BLaER1 (cell line): ENCODE results near the gene LCOR.

Experiments used
- H3K27ac ChIP-seq: shearing (Covaris generic); formaldehyde crosslinking; 2 replicates; pipeline ENCODE4 v1.8.1; 2022
- H3K27me3 ChIP-seq: shearing (Covaris generic); formaldehyde crosslinking; 2 replicates; pipeline ENCODE4 v1.8.1; 2022
- H3K36me3 ChIP-seq: shearing (Covaris generic); formaldehyde crosslinking; 2 replicates; pipeline ENCODE4 v1.8.1; 2022
- H3K4me1 ChIP-seq: shearing (Covaris generic); formaldehyde crosslinking; 2 replicates; pipeline ENCODE4 v1.8.1; 2022
- H3K4me2 ChIP-seq: shearing (Covaris generic); formaldehyde crosslinking; 2 replicates; pipeline ENCODE4 v1.8.1; 2022
- H3K4me3 ChIP-seq: shearing (Covaris generic); formaldehyde crosslinking; 2 replicates; pipeline ENCODE4 v1.8.1; 2022
- H3K9ac ChIP-seq: shearing (Covaris generic); formaldehyde crosslinking; 2 replicates; pipeline ENCODE4 v1.8.1; 2022
- H3K9me3 ChIP-seq: shearing (Covaris generic); formaldehyde crosslinking; 2 replicates; pipeline ENCODE4 v1.8.1; 2022
- H4K20me1 ChIP-seq: shearing (Covaris generic); formaldehyde crosslinking; 2 replicates; pipeline ENCODE4 v1.8.1; 2022
- Cebpa-rat ChIP-seq: shearing (Covaris generic); IDR thresholded peaks from 2 replicates; pipeline ENCODE4 v1.8.1; 2022

LCOR gene

GRCh38 chr10:97003804-97004201, 171.7 kb downstream of the LCOR start:
- no peaks in the 10 kb centered on the region for H3K27me3 ChIP-seq
- no peak overlapping the region for H3K9ac ChIP-seq
- TF ChIP-seq Cebpa-rat, result no peak
- H4K20me1 ChIP-seq, result no peaks in the 10 kb centered on the region
- H3K36me3 ChIP-seq, result no peaks in the 10 kb centered on the region
- peaks cover 19% of the 10 kb centered on the region; the same call in 1 of the 2 replicates for H3K9me3 ChIP-seq
- no peaks in the 10 kb centered on the region for H3K4me1 ChIP-seq
- H3K4me3 ChIP-seq, result no peak overlapping the region
- H3K4me2 ChIP-seq, result no peak overlapping the region
- no peak overlapping the region for H3K27ac ChIP-seq

GRCh38 chr10:97004591-97004990, 172.5 kb downstream of the LCOR start:
- no peaks in the 10 kb centered on the region for H3K36me3 ChIP-seq
- H3K9me3 ChIP-seq, result peaks cover 19% of the 10 kb centered on the region; the same call in 1 of the 2 replicates
- no peak overlapping the region for H3K4me2 ChIP-seq
- H3K4me3 ChIP-seq, result no peak overlapping the region
- H3K4me1 ChIP-seq, result no peaks in the 10 kb centered on the region
- H3K9ac ChIP-seq, result no peak overlapping the region
- no peak overlapping the region for H3K27ac ChIP-seq
- H3K27me3 ChIP-seq, result no peaks in the 10 kb centered on the region
- no peak for TF ChIP-seq Cebpa-rat
- no peaks in the 10 kb centered on the region for H4K20me1 ChIP-seq

GRCh38 chr10:97005349-97005748, 173.3 kb downstream of the LCOR start:
- Histone ChIP-seq H3K4me1 (no peaks in the 10 kb centered on the region), H3K27ac (no peak overlapping the region), H3K4me3 (no peak overlapping the region), H3K9ac (no peak overlapping the region), H3K36me3 (no peaks in the 10 kb centered on the region), H4K20me1 (no peaks in the 10 kb centered on the region), H3K4me2 (no peak overlapping the region), H3K9me3 (peaks cover 19% of the 10 kb centered on the region; the same call in 1 of the 2 replicates), H3K27me3 (no peaks in the 10 kb centered on the region)
- TF ChIP-seq Cebpa-rat, result no peak

GRCh38 chr10:97006364-97006763, 174.3 kb downstream of the LCOR start:
- Histone ChIP-seq H3K27ac (no peak overlapping the region), H3K9me3 (peaks cover 19% of the 10 kb centered on the region; the same call in 1 of the 2 replicates), H3K4me2 (no peak overlapping the region), H3K4me3 (no peak overlapping the region), H3K27me3 (no peaks in the 10 kb centered on the region), H3K9ac (no peak overlapping the region), H3K4me1 (no peaks in the 10 kb centered on the region), H3K36me3 (no peaks in the 10 kb centered on the region), H4K20me1 (no peaks in the 10 kb centered on the region)
- TF ChIP-seq Cebpa-rat, result no peak

- Histone ChIP-seq H3K4me1 (no peaks in the 10 kb centered on the region), H4K20me1 (no peaks in the 10 kb centered on the region)
- TF ChIP-seq Cebpa-rat, result no peak
These were observed 175.3 kb downstream of the LCOR start for GRCh38 chr10:97007417-97007816.

GRCh38 chr10:97010695-97011206, 178.7 kb downstream of the LCOR start:
- no peak overlapping the region for H3K27ac ChIP-seq
- no peak overlapping the region for H3K9ac ChIP-seq
- no peaks in the 10 kb centered on the region for H4K20me1 ChIP-seq
- H3K4me3 ChIP-seq, result no peak overlapping the region
- no peak overlapping the region for H3K4me2 ChIP-seq
- no peaks in the 10 kb centered on the region for H3K36me3 ChIP-seq
- no peaks in the 10 kb centered on the region for H3K27me3 ChIP-seq
- H3K4me1 ChIP-seq, result 0 out of 2 replicates have a peak, but pooled peaks cover 1% of the 10 kb centered on the region
- no peak for TF ChIP-seq Cebpa-rat
- H3K9me3 ChIP-seq, result peaks cover 19% of the 10 kb centered on the region; the same call in 1 of the 2 replicates

More at GRCh38 chr10:97007417-97007816, 175.3 kb downstream of the LCOR start:
- H3K27me3 ChIP-seq, result no peaks in the 10 kb centered on the region
- no peak overlapping the region for H3K27ac ChIP-seq
- H3K4me2 ChIP-seq, result no peak overlapping the region
- H3K9me3 ChIP-seq, result peaks cover 19% of the 10 kb centered on the region; the same call in 1 of the 2 replicates
- H3K36me3 ChIP-seq, result no peaks in the 10 kb centered on the region
- no peak overlapping the region for H3K9ac ChIP-seq
- no peak overlapping the region for H3K4me3 ChIP-seq

GRCh38 chr10:97011397-97011796, 179.3 kb downstream of the LCOR start:
- no peaks in the 10 kb centered on the region for H3K36me3 ChIP-seq
- no peak overlapping the region for H3K4me3 ChIP-seq
- no peak overlapping the region for H3K4me2 ChIP-seq
- no peaks in the 10 kb centered on the region for H3K27me3 ChIP-seq
- no peaks in the 10 kb centered on the region for H4K20me1 ChIP-seq
- no peak overlapping the region for H3K27ac ChIP-seq
- no peak overlapping the region for H3K9ac ChIP-seq
- H3K9me3 ChIP-seq, result peaks cover 16% of the 10 kb centered on the region; the same call in 1 of the 2 replicates
- no peak for TF ChIP-seq Cebpa-rat
- peaks cover 8% of the 10 kb centered on the region for H3K4me1 ChIP-seq

GRCh38 chr10:97012470-97012869, 180.4 kb downstream of the LCOR start:
- Histone ChIP-seq H3K27ac (no peak overlapping the region), H3K27me3 (no peaks in the 10 kb centered on the region), H3K4me2 (no peak overlapping the region), H3K9ac (no peak overlapping the region), H3K4me1 (peaks cover 18% of the 10 kb centered on the region), H4K20me1 (no peaks in the 10 kb centered on the region), H3K36me3 (no peaks in the 10 kb centered on the region), H3K9me3 (peaks cover 6% of the 10 kb centered on the region; the same call in 1 of the 2 replicates), H3K4me3 (no peak overlapping the region)
- no peak for TF ChIP-seq Cebpa-rat

GRCh38 chr10:97013568-97013967, 181.5 kb downstream of the LCOR start:
- H3K4me2 ChIP-seq, result no peak overlapping the region
- no peak overlapping the region for H3K27ac ChIP-seq
- TF ChIP-seq Cebpa-rat, result no peak
- peaks cover 21% of the 10 kb centered on the region for H3K4me1 ChIP-seq
- H4K20me1 ChIP-seq, result no peaks in the 10 kb centered on the region
- H3K9me3 ChIP-seq, result no peaks in the 10 kb centered on the region
- no peaks in the 10 kb centered on the region for H3K27me3 ChIP-seq
- H3K9ac ChIP-seq, result no peak overlapping the region
- H3K4me3 ChIP-seq, result no peak overlapping the region
- no peaks in the 10 kb centered on the region for H3K36me3 ChIP-seq

GRCh38 chr10:97013983-97014382, 181.9 kb downstream of the LCOR start:
- no peak overlapping the region for H3K9ac ChIP-seq
- no peak for TF ChIP-seq Cebpa-rat
- H3K4me3 ChIP-seq, result no peak overlapping the region
- H3K36me3 ChIP-seq, result no peaks in the 10 kb centered on the region
- H3K4me2 ChIP-seq, result no peak overlapping the region
- H3K4me1 ChIP-seq, result peaks cover 21% of the 10 kb centered on the region
- no peak overlapping the region for H3K27ac ChIP-seq
- H4K20me1 ChIP-seq, result no peaks in the 10 kb centered on the region
- H3K27me3 ChIP-seq, result no peaks in the 10 kb centered on the region
- H3K9me3 ChIP-seq, result no peaks in the 10 kb centered on the region

GRCh38 chr10:97015240-97015639, 183.1 kb downstream of the LCOR start:
- H3K9ac ChIP-seq, result no peak overlapping the region
- no peak for TF ChIP-seq Cebpa-rat

More at GRCh38 chr10:97015240-97015639, 183.1 kb downstream of the LCOR start:
- Histone ChIP-seq H3K36me3 (no peaks in the 10 kb centered on the region), H3K9me3 (no peaks in the 10 kb centered on the region), H3K4me3 (no peak overlapping the region), H3K27ac (no peak overlapping the region), H4K20me1 (no peaks in the 10 kb centered on the region), H3K4me1 (peaks cover 31% of the 10 kb centered on the region), H3K4me2 (no peak overlapping the region), H3K27me3 (no peaks in the 10 kb centered on the region)
